NB4 (cell line): ENCODE measurements around the gene GOLM1.

Experiments used
- DNase-seq: peaks from one replicate; pipeline ENCODE4 v3.0.0; 2010; ENCODE audit warnings: low read depth
- H3K4me3 ChIP-seq: one replicate; pipeline ENCODE4 v1.5.1; 2011; ENCODE audit warnings: mild to moderate bottlenecking, low read depth, low read length, moderate library complexity
- MYC ChIP-seq: IDR thresholded peaks from 2 replicates; pipeline ENCODE4 v1.6.1; 2011; ENCODE audit warnings: low read depth, low read length
- POLR2A ChIP-seq: IDR thresholded peaks from 2 replicates; pipeline ENCODE4 v1.6.1; 2011; ENCODE audit warnings: mild to moderate bottlenecking; ENCODE audit not compliant: insufficient read length; ENCODE audit errors: extremely low read depth
- TF ChIP-seq, protein P1 (sequence below): IDR thresholded peaks from 2 replicates; pipeline ENCODE4 v1.6.1; 2011; ENCODE audit warnings: low read depth, low read length
- TF ChIP-seq, protein P2 (sequence below): IDR thresholded peaks from one replicate; pipeline ENCODE4 v1.5.1; 2012; ENCODE audit warnings: low read depth, low read length

Gene GOLM1

DNA sequence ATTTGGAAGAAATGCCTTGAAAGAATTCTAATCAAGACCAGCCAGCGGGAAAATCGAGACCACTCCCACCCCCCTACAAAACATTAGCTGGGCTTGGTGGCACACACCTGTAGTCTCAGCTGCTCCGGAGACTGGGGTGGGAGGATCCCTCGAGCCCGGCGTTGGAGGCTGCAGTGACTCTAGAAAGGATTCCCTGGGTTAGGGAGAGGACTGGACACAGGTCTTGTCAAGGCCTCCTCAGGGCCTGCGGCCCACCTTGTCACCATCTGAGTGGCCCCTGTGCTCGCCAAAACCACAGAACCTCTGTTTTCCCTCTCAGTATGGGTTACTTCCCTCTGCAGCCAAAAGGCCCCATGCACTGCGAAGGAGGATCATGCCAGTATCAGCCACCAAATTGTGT, 16.5 kb upstream of the GOLM1 start:
- TF ChIP-seq, protein P1, sequence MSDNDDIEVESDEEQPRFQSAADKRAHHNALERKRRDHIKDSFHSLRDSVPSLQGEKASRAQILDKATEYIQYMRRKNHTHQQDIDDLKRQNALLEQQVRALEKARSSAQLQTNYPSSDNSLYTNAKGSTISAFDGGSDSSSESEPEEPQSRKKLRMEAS: no peak
- TF ChIP-seq POLR2A: no peak
- TF ChIP-seq, protein P2, sequence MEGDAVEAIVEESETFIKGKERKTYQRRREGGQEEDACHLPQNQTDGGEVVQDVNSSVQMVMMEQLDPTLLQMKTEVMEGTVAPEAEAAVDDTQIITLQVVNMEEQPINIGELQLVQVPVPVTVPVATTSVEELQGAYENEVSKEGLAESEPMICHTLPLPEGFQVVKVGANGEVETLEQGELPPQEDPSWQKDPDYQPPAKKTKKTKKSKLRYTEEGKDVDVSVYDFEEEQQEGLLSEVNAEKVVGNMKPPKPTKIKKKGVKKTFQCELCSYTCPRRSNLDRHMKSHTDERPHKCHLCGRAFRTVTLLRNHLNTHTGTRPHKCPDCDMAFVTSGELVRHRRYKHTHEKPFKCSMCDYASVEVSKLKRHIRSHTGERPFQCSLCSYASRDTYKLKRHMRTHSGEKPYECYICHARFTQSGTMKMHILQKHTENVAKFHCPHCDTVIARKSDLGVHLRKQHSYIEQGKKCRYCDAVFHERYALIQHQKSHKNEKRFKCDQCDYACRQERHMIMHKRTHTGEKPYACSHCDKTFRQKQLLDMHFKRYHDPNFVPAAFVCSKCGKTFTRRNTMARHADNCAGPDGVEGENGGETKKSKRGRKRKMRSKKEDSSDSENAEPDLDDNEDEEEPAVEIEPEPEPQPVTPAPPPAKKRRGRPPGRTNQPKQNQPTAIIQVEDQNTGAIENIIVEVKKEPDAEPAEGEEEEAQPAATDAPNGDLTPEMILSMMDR: no peak
- TF ChIP-seq MYC: no peak
- no peak overlapping the region for H3K4me3 ChIP-seq
- no peak for DNase-seq

DNA sequence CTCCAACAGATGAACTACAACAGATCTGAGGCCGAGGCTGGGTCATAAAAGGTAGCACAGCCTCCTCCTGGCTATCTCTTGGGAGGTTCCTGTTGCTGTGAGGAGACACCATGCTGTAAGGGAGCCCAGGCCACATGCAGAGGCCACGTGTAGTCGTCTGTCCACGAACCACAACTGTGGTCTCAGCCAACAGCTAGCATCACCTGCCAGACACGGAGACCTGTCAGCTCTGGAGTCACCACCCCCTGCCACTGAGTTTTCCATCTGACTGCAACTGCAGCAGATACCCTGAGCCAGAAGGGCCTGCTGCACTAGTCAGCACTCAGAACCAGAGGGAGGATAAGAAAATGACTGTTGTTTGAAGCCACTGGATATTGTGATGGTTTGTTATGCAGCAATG, 12.7 kb upstream of the GOLM1 start:
- DNase-seq: no peak
- TF ChIP-seq POLR2A: no peak
- TF ChIP-seq, protein P2: no peak
- no peak for TF ChIP-seq MYC
- TF ChIP-seq, protein P1: no peak
- no peak overlapping the region for H3K4me3 ChIP-seq

DNA sequence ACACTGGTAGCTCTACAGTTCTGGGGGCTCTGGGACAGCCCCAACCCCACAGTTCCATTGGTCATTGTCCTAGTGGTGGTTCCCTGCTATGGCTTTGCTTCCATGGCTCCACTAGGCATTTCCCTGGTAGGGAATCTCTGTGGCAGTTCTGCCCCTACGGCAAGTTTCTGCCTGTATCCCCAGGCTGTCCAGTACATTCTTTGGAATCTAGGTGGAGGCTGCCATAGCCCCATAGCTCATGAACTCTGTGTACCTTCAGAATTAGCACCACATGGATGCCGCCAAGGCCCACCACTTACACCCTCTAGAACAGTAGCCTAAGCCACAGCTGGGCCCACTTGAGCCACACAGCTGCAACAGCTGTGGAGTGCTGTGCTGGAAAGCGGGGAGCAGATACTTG, 3.3 kb upstream of the GOLM1 start:
- H3K4me3 ChIP-seq: no peak overlapping the region
- DNase-seq: no peak
- TF ChIP-seq, protein P2: no peak
- no peak for TF ChIP-seq MYC
- no peak for TF ChIP-seq POLR2A
- TF ChIP-seq, protein P1: no peak

DNA sequence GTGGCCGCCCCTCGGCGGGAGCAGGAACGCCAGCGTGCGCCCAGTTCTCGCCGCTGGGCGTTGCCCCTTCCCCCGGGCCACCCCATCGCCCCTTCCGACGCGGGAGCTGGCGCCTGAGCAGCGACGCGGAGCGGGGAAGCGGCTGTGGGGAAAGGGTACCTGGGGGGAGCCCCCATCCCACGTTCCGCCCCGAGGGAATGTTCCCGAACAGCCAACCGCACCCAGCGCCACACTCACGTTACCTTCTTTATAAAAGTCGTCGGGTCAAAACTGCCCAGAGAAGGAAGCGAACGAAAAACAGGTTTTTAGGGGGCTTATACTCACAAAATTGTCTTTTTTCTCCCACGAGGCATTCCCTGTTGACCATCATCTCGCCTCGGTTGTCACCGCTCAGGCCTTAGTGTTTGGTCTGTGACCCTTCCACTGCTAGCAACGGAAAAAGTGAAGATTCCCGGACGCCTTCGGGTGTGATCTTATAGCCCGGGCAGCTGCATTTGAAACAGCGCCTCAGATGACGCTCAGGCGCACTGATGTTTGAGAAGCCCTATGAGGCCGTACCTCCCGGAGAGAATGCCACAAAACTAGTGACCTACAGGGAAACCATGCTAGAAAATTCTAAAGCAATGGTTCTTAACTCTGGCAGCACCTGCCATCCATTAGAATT, 475 bp upstream of the GOLM1 start:
- TF ChIP-seq MYC (no peak), POLR2A (no peak)
- TF ChIP-seq, protein P1: 0 out of 2 replicates have a peak, but pooled peaks have one; percentile 11
- TF ChIP-seq, protein P2: peak; percentile 7
- H3K4me3 ChIP-seq: peak overlapping the region; percentile 64
- DNase-seq: peak; percentile 76

DNA sequence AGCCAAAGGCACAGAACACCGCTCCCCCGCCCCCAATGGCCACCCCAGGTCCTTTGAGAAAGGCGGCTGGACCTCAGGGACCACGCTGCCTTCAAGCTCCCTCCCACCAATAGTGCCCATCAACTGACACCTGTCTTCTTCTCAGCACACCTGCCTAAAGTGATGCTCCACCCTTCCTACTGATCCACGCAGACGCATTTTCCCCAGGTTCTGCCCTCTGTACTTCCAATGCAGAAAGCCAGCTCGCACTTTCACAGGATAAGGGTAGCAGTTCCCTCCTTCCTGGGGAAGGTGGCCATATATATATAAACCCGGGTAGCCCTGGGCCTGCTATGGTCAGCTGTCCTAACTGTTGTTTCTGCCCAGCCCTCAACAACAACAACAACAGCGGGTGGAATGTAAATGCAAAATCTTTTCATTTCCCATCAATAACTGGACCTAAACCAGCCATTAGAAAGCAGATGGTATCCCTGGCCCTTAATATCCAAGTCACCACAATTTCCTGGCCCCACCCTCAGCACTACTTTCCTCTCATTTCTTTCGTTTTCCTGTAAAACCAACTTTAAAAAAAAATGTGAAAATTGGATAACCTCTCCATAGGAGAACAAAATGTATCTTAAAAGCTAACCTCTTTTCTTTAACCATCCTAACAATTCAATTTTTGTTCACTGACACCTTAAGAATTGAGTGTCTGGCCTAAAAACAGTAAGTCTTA, 1.7 kb downstream of the GOLM1 start:
- DNase-seq: no peak
- TF ChIP-seq MYC (no peak), POLR2A (no peak)
- TF ChIP-seq, protein P2: no peak
- TF ChIP-seq, protein P1: no peak
- peak overlapping the region; percentile 62 for H3K4me3 ChIP-seq
